GM23248 (cell line): ENCODE measurements around the gene MMP15.

ENCODE experiments used
- EZH2 ChIP-seq: fragments of 200-600 bp; sonication (generic); IDR thresholded peaks from 2 replicates; pipeline ENCODE4 v1.6.1; 2018; ENCODE audit warnings: antibody characterized with exemption, mild to moderate bottlenecking; ENCODE audit not compliant: insufficient read depth, poor library complexity, severe bottlenecking
- EZH2phosphoT487 ChIP-seq: fragments of 200-600 bp; sonication (generic); IDR thresholded peaks from 2 replicates; pipeline ENCODE4 v1.6.1; 2018; ENCODE audit warnings: antibody characterized with exemption, moderate library complexity, mild to moderate bottlenecking, low read depth; ENCODE audit not compliant: insufficient read depth

GRCh38 chr16:57987441-57988177, 37.9 kb upstream of the MMP15 start:
- TF ChIP-seq EZH2phosphoT487, result no peak
- no peak for TF ChIP-seq EZH2
